ENCODE data around the gene MAP1LC3C. TPM values are rescaled to one million over a fixed set of nuclear protein-coding genes. Genes with fewer than 3 reads are reported as not detected.

The MAP1LC3C gene
- total RNA-seq, 4 donors from 2014 or later, result 4.5 to 17.6 (median 8.3) TPM; not detected in 1

- Histone ChIP-seq H3K36me3 (no peaks in the 10 kb centered on the region), H3K4me3 (no peak within 1 kb of the TSS)
Observed at GRCh38 chr1:241957692-241958494, 41.0 kb downstream of the MAP1LC3C start, which contains the start of gene BECN2. BECN2 (plus strand) TSS chr1:241957767; CDS start chr1:241957767, 0 bp downstream.

DNA sequence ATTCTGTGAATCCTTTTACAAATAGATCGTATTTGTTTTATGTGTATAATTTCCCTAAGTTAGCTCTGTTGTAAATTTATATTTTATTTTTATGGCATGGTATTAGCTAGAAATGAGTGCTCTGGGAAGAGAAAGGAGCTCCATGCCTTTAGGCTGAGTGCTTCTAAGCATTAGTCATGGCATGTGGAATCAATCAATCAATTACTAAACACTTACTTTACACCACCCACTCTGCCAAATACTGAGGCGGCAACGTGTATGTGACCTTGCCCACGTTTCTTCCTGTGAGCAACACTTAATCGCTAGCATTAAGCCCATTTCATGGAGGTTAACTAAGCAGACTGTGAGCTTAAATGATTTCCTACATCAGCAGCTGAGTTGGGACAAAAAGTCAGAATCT is 48.5 kb downstream of the MAP1LC3C start:
- no peak overlapping the region for H3K4me3 ChIP-seq
- no peak overlapping the region for H3K27ac ChIP-seq
- TF ChIP-seq POLR2A (IDR thresholded peaks at IDR 0.05) (no peak), CTCF (IDR thresholded peaks at IDR 0.05) (no peak)
- H3K9me3 ChIP-seq, result no peaks in the 10 kb centered on the region
- H3K27me3 ChIP-seq, result no peaks in the 10 kb centered on the region
- no peak for DNase-seq
- H3K4me1 ChIP-seq, result no peaks in the 10 kb centered on the region
- no peaks in the 10 kb centered on the region for H3K36me3 ChIP-seq

More at GRCh38 chr1:241957692-241958494, 41.0 kb downstream of the MAP1LC3C start, which contains the start of gene BECN2:
- Histone ChIP-seq H3K27me3 (no peaks in the 10 kb centered on the region), H3K9me3 (no peaks in the 10 kb centered on the region), H3K27ac (no peak within 1 kb of the TSS), H3K4me1 (no peaks in the 10 kb centered on the region)
- no peak for TF ChIP-seq CTCF (IDR thresholded peaks at IDR 0.05)
- no peak for TF ChIP-seq POLR2A (IDR thresholded peaks at IDR 0.05)
- no peak for DNase-seq

DNA sequence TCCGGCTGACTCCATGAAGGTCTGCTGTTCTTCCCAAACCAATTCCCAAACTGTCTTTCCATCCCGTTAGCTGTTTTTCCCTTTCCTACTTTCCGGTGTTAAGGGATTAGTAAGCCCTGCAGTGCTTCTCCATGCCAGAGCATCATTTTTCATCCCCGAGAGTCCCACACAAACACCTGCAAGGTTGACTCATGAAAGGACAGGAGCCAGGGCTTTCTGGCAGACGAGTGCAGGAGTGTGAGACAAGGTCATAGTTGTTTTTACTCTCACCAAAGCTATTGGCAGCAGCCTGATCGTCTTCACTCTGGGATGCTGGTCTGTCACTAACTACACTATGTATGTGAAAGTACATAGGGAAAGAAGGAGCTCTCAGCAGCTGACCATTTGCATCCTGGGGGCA is 51.5 kb downstream of the MAP1LC3C start:
- Histone ChIP-seq H3K36me3 (no peaks in the 10 kb centered on the region), H3K4me3 (no peak overlapping the region), H3K27ac (no peak overlapping the region), H3K4me1 (no peaks in the 10 kb centered on the region), H3K27me3 (no peaks in the 10 kb centered on the region), H3K9me3 (no peaks in the 10 kb centered on the region)
- DNase-seq, result no peak
- TF ChIP-seq CTCF (IDR thresholded peaks at IDR 0.05), result no peak
- TF ChIP-seq POLR2A (IDR thresholded peaks at IDR 0.05), result no peak

Other genes starting within 250 kb of the MAP1LC3C start
- gene EXO1, start 150.9 kb downstream of the MAP1LC3C start, total RNA-seq, result 1 to 10 TPM in 3 of 4 donors, under 1 TPM in 1; 0.66 to 5.8 (median 1.8) TPM
- gene BECN2, start 41.3 kb downstream of the MAP1LC3C start, total RNA-seq, result not detected

Measured in Peyer's patch (tissue), 4 donors.